HCT116 (cell line): ENCODE results near the gene ZNF524.

Experiments used
- EZH2 ChIP-seq: fragments of 200-600 bp; sonication (generic); IDR thresholded peaks from 2 replicates; pipeline ENCODE4 v1.6.1; 2017; ENCODE audit warnings: antibody characterized with exemption, mixed run types
- MAX ChIP-seq: IDR thresholded peaks from 2 replicates; pipeline ENCODE4 v1.6.1; 2012
- POLR2A ChIP-seq: IDR thresholded peaks from 2 replicates; pipeline ENCODE4 v1.7.0; 2011; ENCODE audit warnings: borderline replicate concordance; ENCODE audit not compliant: insufficient read depth, insufficient read length; ENCODE audit errors: extremely low read depth
- RAD21 ChIP-seq: IDR thresholded peaks from 2 replicates; pipeline ENCODE4 v1.6.1; 2012; ENCODE audit warnings: low read depth, mild to moderate bottlenecking
- SIN3A ChIP-seq: IDR thresholded peaks from 2 replicates; pipeline ENCODE4 v1.6.1; 2012; ENCODE audit warnings: low read depth
- ZBTB33 ChIP-seq: IDR thresholded peaks from 2 replicates; pipeline ENCODE4 v1.6.1; 2011; ENCODE audit warnings: mild to moderate bottlenecking, low read length, moderate library complexity; ENCODE audit not compliant: insufficient replicate concordance; ENCODE audit errors: extremely low read depth
- TF ChIP-seq, protein P1 (sequence below), 3 experiments: fragments of 200-600 bp in 1 of 3; sonication (generic) in 1 of 3; IDR thresholded peaks in 2 of 3; conservative IDR thresholded peaks in 1 of 3; 2 replicates each; pipeline ENCODE4 v1.5.1; 2012 to 2017; ENCODE audit warnings: low read depth in 2 of 3, low read length in 2 of 3, antibody characterized with exemption in 1 of 3, borderline replicate concordance in 1 of 3, control low read depth in 1 of 3, mild to moderate bottlenecking in 1 of 3, mixed read lengths in 1 of 3, mixed run types in 1 of 3, moderate library complexity in 1 of 3; ENCODE audit not compliant: insufficient read depth in 1 of 3

- TF ChIP-seq RAD21 (no peak), ZBTB33 (no peak), MAX (no peak), POLR2A (no peak), SIN3A (no peak), EZH2 (no peak)
- TF ChIP-seq, protein P1, sequence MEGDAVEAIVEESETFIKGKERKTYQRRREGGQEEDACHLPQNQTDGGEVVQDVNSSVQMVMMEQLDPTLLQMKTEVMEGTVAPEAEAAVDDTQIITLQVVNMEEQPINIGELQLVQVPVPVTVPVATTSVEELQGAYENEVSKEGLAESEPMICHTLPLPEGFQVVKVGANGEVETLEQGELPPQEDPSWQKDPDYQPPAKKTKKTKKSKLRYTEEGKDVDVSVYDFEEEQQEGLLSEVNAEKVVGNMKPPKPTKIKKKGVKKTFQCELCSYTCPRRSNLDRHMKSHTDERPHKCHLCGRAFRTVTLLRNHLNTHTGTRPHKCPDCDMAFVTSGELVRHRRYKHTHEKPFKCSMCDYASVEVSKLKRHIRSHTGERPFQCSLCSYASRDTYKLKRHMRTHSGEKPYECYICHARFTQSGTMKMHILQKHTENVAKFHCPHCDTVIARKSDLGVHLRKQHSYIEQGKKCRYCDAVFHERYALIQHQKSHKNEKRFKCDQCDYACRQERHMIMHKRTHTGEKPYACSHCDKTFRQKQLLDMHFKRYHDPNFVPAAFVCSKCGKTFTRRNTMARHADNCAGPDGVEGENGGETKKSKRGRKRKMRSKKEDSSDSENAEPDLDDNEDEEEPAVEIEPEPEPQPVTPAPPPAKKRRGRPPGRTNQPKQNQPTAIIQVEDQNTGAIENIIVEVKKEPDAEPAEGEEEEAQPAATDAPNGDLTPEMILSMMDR (IDR thresholded peaks at IDR 0.05 in 2 of 3, conservative IDR thresholded peaks at IDR 0.05 in 1 of 3; ENCODE audit: borderline replicate concordance in 1 of 3, insufficient read depth in 1 of 3, low read depth in 2 of 3, low read length in 2 of 3), result no peak
These were observed 2.6 kb upstream of the ZNF524 start for GRCh38 chr19:55597501-55597921.
